HEK293 (cell line): Measurements from ENCODE around the gene PDE11A.

Experiments
- CTCF ChIA-PET: fragments of 350-600 bp; formaldehyde crosslinking; extraction: SDS; loops from one replicate; lab custom pipeline; 2021; ENCODE audit warnings: antibody characterized with exemption; lab: Yijun Ruan, JAX
- POLR2A ChIA-PET: fragments of 300-600 bp; formaldehyde crosslinking; extraction: SDS; loops from one replicate; lab custom pipeline; 2020; ENCODE audit warnings: antibody characterized with exemption, inconsistent platforms; lab: Yijun Ruan, JAX
- H3K27ac ChIP-seq: fragments of 200-500 bp; sonication (Bioruptor generic); 2 replicates; pipeline ENCODE4 v1.5.1; 2014; ENCODE audit warnings: low read depth, low read length, control low read depth, inconsistent platforms; ENCODE audit errors: extremely low read depth
- H3K36me3 ChIP-seq, 2 experiments: fragments of 200-500 bp in 1 of 2; sonication (Bioruptor generic) in 1 of 2; 1 replicate in 1 of 2; 2 replicates in 1 of 2; pipeline ENCODE4 v1.5.1; 2014 to 2017; ENCODE audit warnings: inconsistent platforms in 2 of 2, low read length in 2 of 2; ENCODE audit not compliant: control insufficient read depth in 2 of 2, insufficient read depth in 1 of 2
- H3K4me1 ChIP-seq: fragments of 200-500 bp; sonication (Bioruptor generic); 2 replicates; pipeline ENCODE4 v1.5.1; 2014; ENCODE audit warnings: mild to moderate bottlenecking, low read length, inconsistent platforms; ENCODE audit not compliant: control insufficient read depth, insufficient read depth
- H3K4me3 ChIP-seq: 2 replicates; pipeline ENCODE4 v1.5.1; 2011; ENCODE audit warnings: low read depth, mild to moderate bottlenecking, control low read depth, low read length, moderate library complexity
- H3K9me3 ChIP-seq: fragments of 200-500 bp; sonication (Bioruptor generic); 2 replicates; pipeline ENCODE4 v1.5.1; 2014; ENCODE audit warnings: low read depth, low read length, inconsistent platforms; ENCODE audit not compliant: control insufficient read depth, insufficient read depth
- IKZF3 ChIP-seq: fragments of 450-650 bp; IDR thresholded peaks from 2 replicates; pipeline ENCODE4 v1.5.0; 2018; ENCODE audit warnings: missing biosample characterization, mild to moderate bottlenecking, missing genetic modification characterization, moderate library complexity
- KLF7 ChIP-seq: fragments of 450-650 bp; formaldehyde crosslinking; IDR thresholded peaks from 2 replicates; pipeline ENCODE4 v1.5.1; 2016; ENCODE audit warnings: missing biosample characterization, missing genetic modification characterization, borderline replicate concordance
- TCF7L2 ChIP-seq: IDR thresholded peaks from 2 replicates; pipeline ENCODE4 v1.6.1; 2011; ENCODE audit warnings: low read depth, mild to moderate bottlenecking, inconsistent platforms, low read length, moderate library complexity, borderline replicate concordance
- ZNF16 ChIP-seq: fragments of 450-650 bp; formaldehyde crosslinking; IDR thresholded peaks from 2 replicates; pipeline ENCODE4 v1.5.1; 2016; ENCODE audit warnings: low read depth, missing biosample characterization, missing genetic modification characterization
- ZNF169 ChIP-seq: fragments of 450-650 bp; formaldehyde crosslinking; IDR thresholded peaks from 2 replicates; pipeline ENCODE4 v1.5.1; 2016; ENCODE audit warnings: missing biosample characterization, missing genetic modification characterization
- ZNF202 ChIP-seq: fragments of 450-650 bp; formaldehyde crosslinking; IDR thresholded peaks from 2 replicates; pipeline ENCODE4 v1.5.1; 2016; ENCODE audit warnings: missing biosample characterization, missing genetic modification characterization, borderline replicate concordance
- ZNF223 ChIP-seq: fragments of 450-650 bp; formaldehyde crosslinking; IDR thresholded peaks from 2 replicates; pipeline ENCODE4 v1.5.1; 2016; ENCODE audit warnings: missing biosample characterization, missing genetic modification characterization
- ZNF335 ChIP-seq: fragments of 450-650 bp; formaldehyde crosslinking; conservative IDR thresholded peaks from 2 replicates; pipeline ENCODE4 v1.5.1; 2016; ENCODE audit warnings: missing biosample characterization, missing genetic modification characterization
- ZNF394 ChIP-seq: fragments of 450-650 bp; formaldehyde crosslinking; IDR thresholded peaks from 2 replicates; pipeline ENCODE4 v1.5.1; 2016; ENCODE audit warnings: missing biosample characterization, missing genetic modification characterization, mild to moderate bottlenecking, moderate library complexity, borderline replicate concordance
- ZNF426 ChIP-seq: fragments of 450-650 bp; formaldehyde crosslinking; IDR thresholded peaks from 2 replicates; pipeline ENCODE4 v1.5.1; 2017; ENCODE audit warnings: missing biosample characterization, missing genetic modification characterization, mild to moderate bottlenecking, inconsistent platforms, moderate library complexity
- ZNF561 ChIP-seq: fragments of 450-650 bp; IDR thresholded peaks from 2 replicates; pipeline ENCODE4 v1.5.1; 2018; ENCODE audit warnings: missing biosample characterization, missing genetic modification characterization, borderline replicate concordance
- ZNF600 ChIP-seq: fragments of 450-650 bp; formaldehyde crosslinking; IDR thresholded peaks from 2 replicates; pipeline ENCODE4 v1.5.1; 2016; ENCODE audit warnings: missing biosample characterization, missing genetic modification characterization
- ZNF654 ChIP-seq: fragments of 450-650 bp; formaldehyde crosslinking; IDR thresholded peaks from 2 replicates; pipeline ENCODE4 v1.5.1; 2016; ENCODE audit warnings: low read depth, missing biosample characterization, missing genetic modification characterization
- ZNF701 ChIP-seq: fragments of 450-650 bp; formaldehyde crosslinking; IDR thresholded peaks from 2 replicates; pipeline ENCODE4 v1.5.1; 2016; ENCODE audit warnings: missing biosample characterization, missing genetic modification characterization
- ZNF76 ChIP-seq: fragments of 450-650 bp; formaldehyde crosslinking; IDR thresholded peaks from 2 replicates; pipeline ENCODE4; 2016; ENCODE audit warnings: low read depth, missing biosample characterization, missing genetic modification characterization, borderline replicate concordance
- TF ChIP-seq, protein P1 (sequence below): fragments of 450-650 bp; formaldehyde crosslinking; IDR thresholded peaks from 2 replicates; pipeline ENCODE4 v1.5.1; 2016; ENCODE audit warnings: missing biosample characterization, missing genetic modification characterization
- TF ChIP-seq, protein P2 (sequence below): fragments of 450-650 bp; formaldehyde crosslinking; optimal IDR thresholded peaks from 2 replicates; pipeline ENCODE3; 2016; ENCODE audit warnings: missing biosample characterization, mild to moderate bottlenecking, missing genetic modification characterization
- TF ChIP-seq, protein P3 (sequence below): fragments of 450-650 bp; formaldehyde crosslinking; IDR thresholded peaks from 2 replicates; pipeline ENCODE4 v1.5.1; 2016; ENCODE audit warnings: missing biosample characterization, missing genetic modification characterization
- TF ChIP-seq, protein P4 (sequence below): fragments of 450-650 bp; formaldehyde crosslinking; IDR thresholded peaks from 2 replicates; pipeline ENCODE4 v1.5.1; 2016; ENCODE audit warnings: missing biosample characterization, missing genetic modification characterization
- TF ChIP-seq, protein P5 (sequence below): fragments of 450-650 bp; formaldehyde crosslinking; IDR thresholded peaks from 2 replicates; pipeline ENCODE4 v1.5.1; 2017; ENCODE audit warnings: missing biosample characterization, missing genetic modification characterization

PDE11A gene

DNA sequence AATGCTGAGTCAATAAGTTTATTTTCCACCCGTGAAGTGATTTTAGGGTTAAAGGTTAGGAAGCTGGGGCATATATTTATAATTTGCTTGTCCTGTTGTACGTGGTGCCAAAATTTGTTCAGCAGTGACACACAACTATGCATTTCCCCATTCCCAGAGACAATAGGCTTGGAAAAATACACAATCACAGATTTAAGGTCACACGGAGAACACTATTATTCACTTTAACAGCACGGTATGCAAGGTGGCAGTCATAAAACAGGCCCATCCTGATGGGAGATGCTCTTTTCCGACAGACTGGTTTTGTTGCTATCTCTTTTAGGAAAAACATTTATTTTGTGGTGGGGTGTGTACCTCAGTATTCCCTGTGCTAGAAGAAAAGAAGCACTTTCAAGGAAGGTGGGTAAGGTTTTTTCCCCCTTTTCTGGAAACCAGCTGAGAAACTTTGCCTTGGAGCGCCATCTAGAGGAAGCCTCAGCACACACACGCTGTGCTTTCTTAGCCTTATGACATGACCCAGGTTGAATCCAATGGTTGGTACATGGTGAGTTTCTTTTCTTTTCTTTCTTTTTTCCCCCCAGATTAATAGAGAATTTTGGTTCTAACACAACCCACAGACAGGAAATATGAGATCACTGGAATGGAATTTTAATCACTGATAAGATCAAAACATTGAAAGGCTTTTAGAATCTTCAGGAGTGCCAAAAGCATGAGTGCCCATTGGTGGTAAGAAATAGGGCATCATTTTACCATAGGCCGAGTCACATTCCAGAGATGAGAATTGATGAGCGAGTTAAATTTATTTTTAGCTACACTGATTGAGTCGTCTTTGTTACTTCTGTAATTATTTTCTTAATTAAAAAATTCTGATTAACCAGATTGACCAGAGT is 347.9 kb downstream of the PDE11A start (continued):
- TF ChIP-seq IKZF3 (tag by site-specific recombination): 0 out of 2 replicates have a peak, but pooled peaks have one; percentile 32
- TF ChIP-seq, protein P1, sequence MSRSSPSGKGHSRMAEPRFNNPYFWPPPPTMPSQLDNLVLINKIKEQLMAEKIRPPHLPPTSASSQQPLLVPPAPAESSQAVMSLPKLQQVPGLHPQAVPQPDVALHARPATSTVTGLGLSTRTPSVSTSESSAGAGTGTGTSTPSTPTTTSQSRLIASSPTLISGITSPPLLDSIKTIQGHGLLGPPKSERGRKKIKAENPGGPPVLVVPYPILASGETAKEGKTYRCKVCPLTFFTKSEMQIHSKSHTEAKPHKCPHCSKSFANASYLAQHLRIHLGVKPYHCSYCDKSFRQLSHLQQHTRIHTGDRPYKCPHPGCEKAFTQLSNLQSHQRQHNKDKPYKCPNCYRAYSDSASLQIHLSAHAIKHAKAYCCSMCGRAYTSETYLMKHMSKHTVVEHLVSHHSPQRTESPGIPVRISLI: peak; percentile 58; the same call in 1 of the 2 replicates
- no peak for TF ChIP-seq ZNF561 (tag by site-specific recombination)
- no peak for TF ChIP-seq KLF7 (tag by site-specific recombination)
- TF ChIP-seq, protein P2, sequence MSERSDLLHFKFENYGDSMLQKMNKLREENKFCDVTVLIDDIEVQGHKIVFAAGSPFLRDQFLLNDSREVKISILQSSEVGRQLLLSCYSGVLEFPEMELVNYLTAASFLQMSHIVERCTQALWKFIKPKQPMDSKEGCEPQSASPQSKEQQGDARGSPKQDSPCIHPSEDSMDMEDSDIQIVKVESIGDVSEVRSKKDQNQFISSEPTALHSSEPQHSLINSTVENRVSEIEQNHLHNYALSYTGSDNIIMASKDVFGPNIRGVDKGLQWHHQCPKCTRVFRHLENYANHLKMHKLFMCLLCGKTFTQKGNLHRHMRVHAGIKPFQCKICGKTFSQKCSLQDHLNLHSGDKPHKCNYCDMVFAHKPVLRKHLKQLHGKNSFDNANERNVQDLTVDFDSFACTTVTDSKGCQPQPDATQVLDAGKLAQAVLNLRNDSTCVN (tag by site-specific recombination): no peak
- TF ChIP-seq ZNF600 (tag by site-specific recombination): no peak
- TF ChIP-seq ZNF701 (tag by site-specific recombination): no peak
- TF ChIP-seq ZNF169 (tag by site-specific recombination): no peak
- TF ChIP-seq TCF7L2: no peak
- no peak for TF ChIP-seq ZNF335
- TF ChIP-seq, protein P3, sequence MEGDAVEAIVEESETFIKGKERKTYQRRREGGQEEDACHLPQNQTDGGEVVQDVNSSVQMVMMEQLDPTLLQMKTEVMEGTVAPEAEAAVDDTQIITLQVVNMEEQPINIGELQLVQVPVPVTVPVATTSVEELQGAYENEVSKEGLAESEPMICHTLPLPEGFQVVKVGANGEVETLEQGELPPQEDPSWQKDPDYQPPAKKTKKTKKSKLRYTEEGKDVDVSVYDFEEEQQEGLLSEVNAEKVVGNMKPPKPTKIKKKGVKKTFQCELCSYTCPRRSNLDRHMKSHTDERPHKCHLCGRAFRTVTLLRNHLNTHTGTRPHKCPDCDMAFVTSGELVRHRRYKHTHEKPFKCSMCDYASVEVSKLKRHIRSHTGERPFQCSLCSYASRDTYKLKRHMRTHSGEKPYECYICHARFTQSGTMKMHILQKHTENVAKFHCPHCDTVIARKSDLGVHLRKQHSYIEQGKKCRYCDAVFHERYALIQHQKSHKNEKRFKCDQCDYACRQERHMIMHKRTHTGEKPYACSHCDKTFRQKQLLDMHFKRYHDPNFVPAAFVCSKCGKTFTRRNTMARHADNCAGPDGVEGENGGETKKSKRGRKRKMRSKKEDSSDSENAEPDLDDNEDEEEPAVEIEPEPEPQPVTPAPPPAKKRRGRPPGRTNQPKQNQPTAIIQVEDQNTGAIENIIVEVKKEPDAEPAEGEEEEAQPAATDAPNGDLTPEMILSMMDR: peak; percentile 77
- TF ChIP-seq ZNF394 (tag by site-specific recombination): no peak
- TF ChIP-seq, protein P4, sequence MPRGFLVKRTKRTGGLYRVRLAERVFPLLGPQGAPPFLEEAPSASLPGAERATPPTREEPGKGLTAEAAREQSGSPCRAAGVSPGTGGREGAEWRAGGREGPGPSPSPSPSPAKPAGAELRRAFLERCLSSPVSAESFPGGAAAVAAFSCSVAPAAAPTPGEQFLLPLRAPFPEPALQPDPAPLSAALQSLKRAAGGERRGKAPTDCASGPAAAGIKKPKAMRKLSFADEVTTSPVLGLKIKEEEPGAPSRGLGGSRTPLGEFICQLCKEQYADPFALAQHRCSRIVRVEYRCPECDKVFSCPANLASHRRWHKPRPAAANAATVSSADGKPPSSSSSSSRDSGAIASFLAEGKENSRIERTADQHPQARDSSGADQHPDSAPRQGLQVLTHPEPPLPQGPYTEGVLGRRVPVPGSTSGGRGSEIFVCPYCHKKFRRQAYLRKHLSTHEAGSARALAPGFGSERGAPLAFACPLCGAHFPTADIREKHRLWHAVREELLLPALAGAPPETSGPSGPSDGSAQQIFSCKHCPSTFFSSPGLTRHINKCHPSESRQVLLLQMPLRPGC: no peak
- peak; percentile 87 for TF ChIP-seq ZNF654 (tag by site-specific recombination)
- TF ChIP-seq, protein P5, sequence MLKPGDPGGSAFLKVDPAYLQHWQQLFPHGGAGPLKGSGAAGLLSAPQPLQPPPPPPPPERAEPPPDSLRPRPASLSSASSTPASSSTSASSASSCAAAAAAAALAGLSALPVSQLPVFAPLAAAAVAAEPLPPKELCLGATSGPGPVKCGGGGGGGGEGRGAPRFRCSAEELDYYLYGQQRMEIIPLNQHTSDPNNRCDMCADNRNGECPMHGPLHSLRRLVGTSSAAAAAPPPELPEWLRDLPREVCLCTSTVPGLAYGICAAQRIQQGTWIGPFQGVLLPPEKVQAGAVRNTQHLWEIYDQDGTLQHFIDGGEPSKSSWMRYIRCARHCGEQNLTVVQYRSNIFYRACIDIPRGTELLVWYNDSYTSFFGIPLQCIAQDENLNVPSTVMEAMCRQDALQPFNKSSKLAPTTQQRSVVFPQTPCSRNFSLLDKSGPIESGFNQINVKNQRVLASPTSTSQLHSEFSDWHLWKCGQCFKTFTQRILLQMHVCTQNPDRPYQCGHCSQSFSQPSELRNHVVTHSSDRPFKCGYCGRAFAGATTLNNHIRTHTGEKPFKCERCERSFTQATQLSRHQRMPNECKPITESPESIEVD (tag by site-specific recombination): 0 out of 2 replicates have a peak, but pooled peaks have one; percentile 5
- TF ChIP-seq ZNF16 (tag by site-specific recombination): no peak
- no peak for TF ChIP-seq ZNF76 (tag by site-specific recombination)
- no peak for TF ChIP-seq ZNF202 (tag by site-specific recombination)

DNA sequence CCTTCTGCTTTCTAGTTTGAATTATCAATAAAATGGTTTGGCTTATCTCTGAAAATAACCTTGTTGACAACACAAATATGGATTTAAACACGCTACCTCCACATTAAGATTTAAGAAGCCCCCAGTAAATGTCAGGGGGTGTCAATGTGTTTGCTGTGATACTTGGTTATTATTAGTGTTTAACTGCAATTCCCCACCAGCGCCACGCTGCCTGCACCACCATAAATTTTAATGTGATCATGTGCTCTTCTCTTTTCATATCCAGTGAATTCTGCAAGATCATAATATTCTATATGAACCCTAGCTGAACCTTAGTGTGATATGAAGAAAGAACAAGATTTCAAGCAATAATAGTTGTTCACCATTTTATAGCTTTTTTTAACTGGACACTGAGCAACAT is 349.3 kb downstream of the PDE11A start:
- ChIA-PET CTCF (interaction anchor here (0.5 to 3.0 kb wide), 11 partner anchors 19 to 901 kb away, joined by 3 to 54 read pairs (median 7); no protein-coding TSS in a partner anchor), POLR2A (no interaction called here)
- H3K27ac ChIP-seq: no peak overlapping the region
- 0 out of 2 replicates have a peak, but pooled peaks have one; percentile 50 for TF ChIP-seq ZNF223 (tag by site-specific recombination)
- TF ChIP-seq ZNF426: no peak
- TF ChIP-seq, all 188 proteins: peak for 1
- Histone ChIP-seq H3K4me3 (no peak overlapping the region), H3K36me3 (no peaks in the 10 kb centered on the region), H3K9me3 (no peaks in the 10 kb centered on the region), H3K4me1 (no peaks in the 10 kb centered on the region; the same call in 1 of the 2 replicates)
